Measurements from ENCODE around the gene SGIP1. TPM values are rescaled to one million over a fixed set of nuclear protein-coding genes. Genes with fewer than 3 reads are reported as not detected.

SGIP1 gene
- total and polyA plus RNA-seq, 2 of the 4 experiments (the other 2 are of a cell fraction): 27.1 to 42.7 TPM

DNA sequence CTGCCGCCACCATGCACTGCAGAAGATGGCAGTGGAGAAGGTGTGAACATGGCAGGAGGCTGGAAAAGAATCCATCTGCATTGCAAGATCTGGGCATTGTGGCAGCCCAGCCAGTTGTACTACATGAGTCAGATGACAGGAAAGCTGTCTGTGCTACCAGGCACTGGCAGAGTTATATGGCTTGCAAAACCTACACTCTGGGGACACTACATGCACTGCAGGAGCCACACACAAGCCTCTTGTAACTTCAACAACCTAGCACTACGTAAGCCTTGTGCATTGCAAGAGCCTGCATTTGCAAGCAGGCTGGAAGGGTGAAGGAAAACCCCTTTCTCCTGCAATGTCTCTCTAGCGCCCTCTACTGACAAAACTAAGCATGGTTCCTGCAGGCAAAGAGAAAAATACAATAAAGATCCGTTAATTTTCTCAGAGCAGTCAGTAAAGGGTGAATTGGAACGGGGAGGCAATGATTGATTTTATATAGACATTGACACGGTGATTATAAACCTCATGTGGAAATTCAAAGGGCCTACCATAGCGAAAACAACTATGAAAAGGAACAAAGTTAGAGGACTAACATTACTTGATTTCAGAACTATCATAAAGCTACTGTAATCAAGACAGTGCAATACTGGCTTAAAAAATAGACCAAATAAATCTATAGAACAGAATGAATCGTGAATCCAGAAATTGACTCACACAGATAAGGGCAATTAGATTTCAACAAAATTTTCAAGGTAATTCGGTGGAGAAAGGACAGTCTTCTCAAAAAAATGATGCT is 192.1 kb downstream of the SGIP1 start:
- Histone ChIP-seq H3K9me1 (ENCODE audit: insufficient read depth, low read length) (peaks cover 11% of the 10 kb centered on the region), H3K79me1 (ENCODE audit: low read depth in 1 of 2, low read length in 2 of 2) (peaks cover 0 to 5% of the 10 kb centered on the region in 2 experiments; a peak in 1 of 4 replicates), H2BK120ac (ENCODE audit: low read depth, low read length) (no peak overlapping the region), H2AK5ac (ENCODE audit: low read depth, low read length) (no peak overlapping the region), H4K20me1 (ENCODE audit: insufficient read depth, low read length) (peaks cover 6% of the 10 kb centered on the region), H4K91ac (ENCODE audit: insufficient read depth, low read depth, low read length) (no peak overlapping the region), H3K56ac (ENCODE audit: extremely low read depth, insufficient read depth, low read length) (no peak overlapping the region), H4K8ac (ENCODE audit: low read depth in 2 of 2, low read length in 2 of 2) (no peak overlapping the region; a peak in 1 of 4 replicates), H3K4me2 (ENCODE audit: low read depth, low read length) (no peak overlapping the region), H3K9ac (ENCODE audit: low read depth, low read length) (no peak overlapping the region), H3K4me1 (ENCODE audit: control insufficient read depth, insufficient read depth, low read length) (no peaks in the 10 kb centered on the region), H4K5ac (ENCODE audit: low read depth, low read length) (no peak overlapping the region), H2AFZ (replicated peaks; ENCODE audit: low read length, poor library complexity) (peak overlapping the region; percentile 6), H3K23ac (ENCODE audit: low read depth, low read length) (no peak overlapping the region), H3K14ac (replicated peaks; ENCODE audit: low read depth, low read length) (no peak overlapping the region), H2BK20ac (ENCODE audit: low read depth, low read length) (no peak overlapping the region), H3K9me3 (ENCODE audit: control insufficient read depth, insufficient read depth, low read length) (no peaks in the 10 kb centered on the region), H2BK5ac (ENCODE audit: low read depth, low read length, poor library complexity, severe bottlenecking) (no peak overlapping the region), H3K27ac (ENCODE audit: insufficient read depth, low read length) (no peak overlapping the region), H2AK9ac (replicated peaks; ENCODE audit: low read depth, low read length, poor library complexity) (no peak overlapping the region), H3K27me3 (ENCODE audit: control insufficient read depth, insufficient read depth, low read length) (no peaks in the 10 kb centered on the region), H3K4me3 (ENCODE audit: insufficient read depth, low read depth, low read length) (no peak overlapping the region), H3K18ac (ENCODE audit: low read depth, low read length) (no peak overlapping the region), H2BK15ac (ENCODE audit: low read depth, low read length) (no peak overlapping the region), H3K4ac (ENCODE audit: low read depth, low read length) (no peak overlapping the region), H3K36me3 (ENCODE audit: control insufficient read depth, insufficient read depth, low read length) (peaks cover 26% of the 10 kb centered on the region)
- 71% methylated on average over 1 of the region's 9 CpGs; no CpG with 5 or more reads in 1 of the 2 experiments for WGBS, 2 experiments (ENCODE audit: extremely low coverage in 2 of 2, insufficient read length in 1 of 2)
- ChIA-PET POLR2A (ENCODE audit: unreplicated experiment) (no interaction called here), CTCF (interaction anchor here (0.6 kb wide), 1 partner anchor 429 kb away, joined by 3 read pairs; no protein-coding TSS in a partner anchor)
- peak; percentile 75 for TF ChIP-seq RAD21 (IDR thresholded peaks at IDR 0.05; ENCODE audit: low read length)
- TF ChIP-seq CEBPB (IDR thresholded peaks at IDR 0.05; ENCODE audit: low read depth, low read length): no peak
- peak; percentile 44 for TF ChIP-seq SMC3 (IDR thresholded peaks at IDR 0.05; ENCODE audit: low read depth, low read length)
- no peak for TF ChIP-seq NFE2L2 (IDR thresholded peaks at IDR 0.05; ENCODE audit: low read depth, low read length)
- TF ChIP-seq, protein P1, sequence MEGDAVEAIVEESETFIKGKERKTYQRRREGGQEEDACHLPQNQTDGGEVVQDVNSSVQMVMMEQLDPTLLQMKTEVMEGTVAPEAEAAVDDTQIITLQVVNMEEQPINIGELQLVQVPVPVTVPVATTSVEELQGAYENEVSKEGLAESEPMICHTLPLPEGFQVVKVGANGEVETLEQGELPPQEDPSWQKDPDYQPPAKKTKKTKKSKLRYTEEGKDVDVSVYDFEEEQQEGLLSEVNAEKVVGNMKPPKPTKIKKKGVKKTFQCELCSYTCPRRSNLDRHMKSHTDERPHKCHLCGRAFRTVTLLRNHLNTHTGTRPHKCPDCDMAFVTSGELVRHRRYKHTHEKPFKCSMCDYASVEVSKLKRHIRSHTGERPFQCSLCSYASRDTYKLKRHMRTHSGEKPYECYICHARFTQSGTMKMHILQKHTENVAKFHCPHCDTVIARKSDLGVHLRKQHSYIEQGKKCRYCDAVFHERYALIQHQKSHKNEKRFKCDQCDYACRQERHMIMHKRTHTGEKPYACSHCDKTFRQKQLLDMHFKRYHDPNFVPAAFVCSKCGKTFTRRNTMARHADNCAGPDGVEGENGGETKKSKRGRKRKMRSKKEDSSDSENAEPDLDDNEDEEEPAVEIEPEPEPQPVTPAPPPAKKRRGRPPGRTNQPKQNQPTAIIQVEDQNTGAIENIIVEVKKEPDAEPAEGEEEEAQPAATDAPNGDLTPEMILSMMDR (conservative IDR thresholded peaks at IDR 0.05; ENCODE audit: low read depth, low read length): peak; percentile 91
- BruUV-seq (replicated peaks): no TSS peak
- dilution Hi-C loops (cut with HindIII; ENCODE audit: low sequenced_read_pairs, unreplicated experiment): no loop called here
- intact Hi-C loops (cut with micrococcal nuclease): loop anchor here (2.0 to 10.0 kb wide), 3 partner anchors 279 to 771 kb away; no protein-coding TSS in a partner anchor
- DNase-seq: peak; percentile 81
- peak; percentile 70 for ATAC-seq (ENCODE audit: low read depth)
- in situ Hi-C loops (cut with MboI; ENCODE audit: low sequenced_read_pairs): loop anchor here (25.0 kb wide), 1 partner anchor 464 kb away; no protein-coding TSS in a partner anchor

Data from IMR-90 (cell line).